HEK293 (cell line): ENCODE measurements around the gene KIF12.

Experiments used
- BCL11A ChIP-seq: fragments of 450-650 bp; formaldehyde crosslinking; IDR thresholded peaks from 2 replicates; pipeline ENCODE4 v1.5.1; 2016; ENCODE audit warnings: low read depth, missing biosample characterization, missing genetic modification characterization
- CTCF ChIP-seq: fragments of 450-650 bp; formaldehyde crosslinking; IDR thresholded peaks from 2 replicates; pipeline ENCODE4 v1.5.1; 2016; ENCODE audit warnings: missing biosample characterization, missing genetic modification characterization
- SALL2 ChIP-seq: fragments of 450-650 bp; formaldehyde crosslinking; IDR thresholded peaks from 2 replicates; pipeline ENCODE4 v1.5.0; 2017; ENCODE audit warnings: missing biosample characterization, mild to moderate bottlenecking, missing genetic modification characterization, borderline replicate concordance
- ZEB2 ChIP-seq: fragments of 450-650 bp; formaldehyde crosslinking; IDR thresholded peaks from 2 replicates; pipeline ENCODE4 v1.5.1; 2016; ENCODE audit warnings: missing biosample characterization, missing genetic modification characterization
- ZNF660 ChIP-seq: fragments of 450-650 bp; IDR thresholded peaks from 2 replicates; pipeline ENCODE4 v1.5.1; 2018; ENCODE audit warnings: missing biosample characterization, mild to moderate bottlenecking, missing genetic modification characterization

- TF ChIP-seq BCL11A (tag by site-specific recombination) = no peak
- TF ChIP-seq CTCF = no peak
- no peak for TF ChIP-seq SALL2 (tag by site-specific recombination)
- no peak for TF ChIP-seq ZEB2
- no peak for TF ChIP-seq ZNF660 (tag by site-specific recombination)
Measured at GRCh38 chr9:114058688-114059046, 40.4 kb downstream of the KIF12 start.
